ENCODE data around the gene UBE2I.

GRCh38 chr16:1375741-1376410, 66.4 kb downstream of the UBE2I start:
- TF ChIP-seq EZH2 (IDR thresholded peaks at IDR 0.05) = no peak
- TF ChIP-seq POLR2AphosphoS5 (IDR thresholded peaks at IDR 0.05; ENCODE audit: borderline replicate concordance, low read depth, low read length) = no peak
- no peak for TF ChIP-seq FOXP2 (optimal IDR thresholded peaks at IDR 0.05; ENCODE audit: control extremely low read depth, extremely low read length, insufficient read depth)

All from SK-N-MC (cell line).